SK-N-SH treated with all-trans-retinoic acid at 6 μM for 48 hours (cell line): ENCODE measurements around the gene EEF1G.

Experiments
- ATAC-seq: fragments of 200-7000 bp; cut with Tn5 transposase; 3 replicates; pipeline ENCODE4 v1.9.1; 2020; ENCODE audit warnings: mild to moderate bottlenecking, moderate library complexity
- ARNTL ChIP-seq: fragments of 450-650 bp; formaldehyde crosslinking; IDR thresholded peaks from 2 replicates; pipeline ENCODE4 v1.5.0; 2020; ENCODE audit warnings: low read depth, mild to moderate bottlenecking, moderate library complexity, borderline replicate concordance
- BACH2 ChIP-seq: fragments of 250-450 bp; sonication (Bioruptor Pico); IDR thresholded peaks from 2 replicates; pipeline ENCODE4 v1.9.0; 2021; ENCODE audit warnings: mild to moderate bottlenecking, borderline replicate concordance
- CREB5 ChIP-seq: fragments of 250-450 bp; sonication (Bioruptor Pico); IDR thresholded peaks from 2 replicates; pipeline ENCODE4 v1.5.1; 2020; ENCODE audit warnings: low read depth, mild to moderate bottlenecking, moderate library complexity
- CSDC2 ChIP-seq: fragments of 250-450 bp; sonication (Bioruptor Pico); IDR thresholded peaks from 2 replicates; pipeline ENCODE4 v1.5.0; 2020; ENCODE audit warnings: mild to moderate bottlenecking, moderate library complexity
- CSRNP3 ChIP-seq: fragments of 250-450 bp; sonication (Bioruptor Pico); IDR thresholded peaks from 2 replicates; pipeline ENCODE4 v1.5.1; 2021; ENCODE audit warnings: mild to moderate bottlenecking, moderate library complexity
- ISL1 ChIP-seq: fragments of 250-450 bp; sonication (Bioruptor Pico); IDR thresholded peaks from 2 replicates; pipeline ENCODE4 v2.1.2; 2022; ENCODE audit warnings: mild to moderate bottlenecking, moderate library complexity
- RARB ChIP-seq: fragments of 250-450 bp; sonication (Bioruptor Pico); IDR thresholded peaks from 2 replicates; pipeline ENCODE4 v1.8.0; 2021; ENCODE audit warnings: mild to moderate bottlenecking, moderate library complexity
- SNAI2 ChIP-seq: fragments of 250-450 bp; sonication (Bioruptor Pico); IDR thresholded peaks from 2 replicates; pipeline ENCODE4 v1.5.0; 2020; ENCODE audit warnings: mild to moderate bottlenecking, moderate library complexity
- TSHZ2 ChIP-seq: fragments of 250-450 bp; sonication (Bioruptor Pico); IDR thresholded peaks from 2 replicates; pipeline ENCODE4 v1.5.0; 2020; ENCODE audit warnings: mild to moderate bottlenecking, moderate library complexity
- ZC3H10 ChIP-seq: fragments of 250-450 bp; sonication (Bioruptor Pico); IDR thresholded peaks from 2 replicates; pipeline ENCODE4 v1.5.1; 2021; ENCODE audit warnings: mild to moderate bottlenecking, moderate library complexity
- ZFP3 ChIP-seq: fragments of 250-450 bp; sonication (Bioruptor Pico); IDR thresholded peaks from 2 replicates; pipeline ENCODE4 v1.5.0; 2020; ENCODE audit warnings: mild to moderate bottlenecking, moderate library complexity
- ZFP30 ChIP-seq: fragments of 450-650 bp; formaldehyde crosslinking; IDR thresholded peaks from 2 replicates; pipeline ENCODE4 v1.5.0; 2022; ENCODE audit warnings: mild to moderate bottlenecking, moderate library complexity
- ZNF565 ChIP-seq: fragments of 450-650 bp; formaldehyde crosslinking; conservative IDR thresholded peaks from 2 replicates; pipeline ENCODE4 v1.5.0; 2020; ENCODE audit warnings: low read depth, mild to moderate bottlenecking, moderate library complexity
- ZNF8 ChIP-seq: fragments of 450-650 bp; formaldehyde crosslinking; IDR thresholded peaks from 2 replicates; pipeline ENCODE4 v1.5.0; 2020; ENCODE audit warnings: mild to moderate bottlenecking, moderate library complexity
- TF ChIP-seq, protein P1 (sequence below): fragments of 250-450 bp; sonication (Bioruptor Pico); IDR thresholded peaks from 2 replicates; pipeline ENCODE4 v1.8.0; 2021; ENCODE audit warnings: low read depth, mild to moderate bottlenecking, moderate library complexity, borderline replicate concordance
- TF ChIP-seq, protein P2 (sequence below): fragments of 250-450 bp; sonication (Bioruptor Pico); IDR thresholded peaks from 2 replicates; pipeline ENCODE4 v1.8.0; 2020; ENCODE audit warnings: mild to moderate bottlenecking, moderate library complexity, borderline replicate concordance

Gene EEF1G

DNA sequence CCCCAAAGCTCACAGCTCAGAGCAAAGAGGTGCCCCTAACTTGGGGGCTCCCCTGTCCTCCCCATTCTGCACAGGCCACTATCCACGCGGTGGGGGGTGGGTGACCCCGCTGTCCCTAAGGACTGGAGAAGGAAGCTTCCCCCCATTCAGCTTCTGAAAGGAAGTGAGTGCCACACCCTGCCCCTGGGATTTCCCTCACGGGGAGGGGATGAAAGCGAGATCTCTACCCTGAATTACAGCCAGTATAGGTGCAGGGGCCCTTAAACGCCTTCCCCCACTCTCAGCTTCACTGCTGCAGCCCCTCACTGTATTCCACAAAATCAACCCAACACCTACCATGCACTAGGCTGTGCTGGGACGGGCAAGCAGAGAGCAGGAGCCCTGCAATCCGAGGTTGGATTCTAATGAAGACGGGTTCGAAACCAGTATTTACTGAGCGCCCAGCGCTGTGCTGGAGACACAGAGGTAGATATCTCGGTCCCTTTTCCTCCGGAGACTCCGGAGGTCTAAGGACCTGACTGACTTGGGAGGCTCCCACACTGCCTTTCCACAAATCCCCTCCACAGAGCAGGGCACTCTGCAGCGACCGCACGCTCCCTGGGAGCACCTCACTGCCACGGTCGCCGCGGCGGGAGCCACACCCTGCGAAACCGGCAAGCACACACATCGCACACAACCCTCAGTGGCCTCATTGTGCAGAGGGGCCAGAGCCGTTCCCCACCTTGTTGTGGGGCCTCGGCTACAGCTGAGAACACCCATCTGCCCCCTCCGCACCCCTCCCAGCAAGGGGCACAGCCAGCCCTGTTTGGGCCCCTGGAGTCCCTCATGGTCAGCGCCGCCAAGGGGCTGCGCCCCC is 28.9 kb downstream of the EEF1G start:
- TF ChIP-seq ZC3H10 (CRISPR knock-in tag) = no peak
- TF ChIP-seq CSDC2 (CRISPR knock-in tag) = no peak
- no peak for TF ChIP-seq ZNF8 (CRISPR knock-in tag)
- TF ChIP-seq ISL1 (CRISPR knock-in tag) = no peak
- TF ChIP-seq CSRNP3 = no peak
- TF ChIP-seq RARB = no peak
- no peak for TF ChIP-seq ZFP30 (CRISPR knock-in tag)
- TF ChIP-seq, protein P1, sequence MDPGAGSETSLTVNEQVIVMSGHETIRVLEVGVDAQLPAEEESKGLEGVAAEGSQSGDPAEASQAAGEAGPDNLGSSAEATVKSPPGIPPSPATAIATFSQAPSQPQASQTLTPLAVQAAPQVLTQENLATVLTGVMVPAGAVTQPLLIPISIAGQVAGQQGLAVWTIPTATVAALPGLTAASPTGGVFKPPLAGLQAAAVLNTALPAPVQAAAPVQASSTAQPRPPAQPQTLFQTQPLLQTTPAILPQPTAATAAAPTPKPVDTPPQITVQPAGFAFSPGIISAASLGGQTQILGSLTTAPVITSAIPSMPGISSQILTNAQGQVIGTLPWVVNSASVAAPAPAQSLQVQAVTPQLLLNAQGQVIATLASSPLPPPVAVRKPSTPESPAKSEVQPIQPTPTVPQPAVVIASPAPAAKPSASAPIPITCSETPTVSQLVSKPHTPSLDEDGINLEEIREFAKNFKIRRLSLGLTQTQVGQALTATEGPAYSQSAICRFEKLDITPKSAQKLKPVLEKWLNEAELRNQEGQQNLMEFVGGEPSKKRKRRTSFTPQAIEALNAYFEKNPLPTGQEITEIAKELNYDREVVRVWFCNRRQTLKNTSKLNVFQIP (CRISPR knock-in tag) = no peak
- no peak for TF ChIP-seq CREB5 (CRISPR knock-in tag)
- no peak for TF ChIP-seq TSHZ2
- no peak for TF ChIP-seq SNAI2 (CRISPR knock-in tag)
- TF ChIP-seq ARNTL = no peak
- TF ChIP-seq ZNF565 (CRISPR knock-in tag) = no peak
- TF ChIP-seq, protein P2, sequence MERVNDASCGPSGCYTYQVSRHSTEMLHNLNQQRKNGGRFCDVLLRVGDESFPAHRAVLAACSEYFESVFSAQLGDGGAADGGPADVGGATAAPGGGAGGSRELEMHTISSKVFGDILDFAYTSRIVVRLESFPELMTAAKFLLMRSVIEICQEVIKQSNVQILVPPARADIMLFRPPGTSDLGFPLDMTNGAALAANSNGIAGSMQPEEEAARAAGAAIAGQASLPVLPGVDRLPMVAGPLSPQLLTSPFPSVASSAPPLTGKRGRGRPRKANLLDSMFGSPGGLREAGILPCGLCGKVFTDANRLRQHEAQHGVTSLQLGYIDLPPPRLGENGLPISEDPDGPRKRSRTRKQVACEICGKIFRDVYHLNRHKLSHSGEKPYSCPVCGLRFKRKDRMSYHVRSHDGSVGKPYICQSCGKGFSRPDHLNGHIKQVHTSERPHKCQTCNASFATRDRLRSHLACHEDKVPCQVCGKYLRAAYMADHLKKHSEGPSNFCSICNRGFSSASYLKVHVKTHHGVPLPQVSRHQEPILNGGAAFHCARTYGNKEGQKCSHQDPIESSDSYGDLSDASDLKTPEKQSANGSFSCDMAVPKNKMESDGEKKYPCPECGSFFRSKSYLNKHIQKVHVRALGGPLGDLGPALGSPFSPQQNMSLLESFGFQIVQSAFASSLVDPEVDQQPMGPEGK (CRISPR knock-in tag) = no peak
- peak; percentile 0; the same call in 2 of the 3 replicates for ATAC-seq

GRCh38 chr11:62543680-62544444 is 29.8 kb downstream of the EEF1G start:
- no peak for ATAC-seq
- TF ChIP-seq BACH2 (CRISPR knock-in tag) = no peak
- no peak for TF ChIP-seq CSRNP3
- no peak for TF ChIP-seq ZFP30 (CRISPR knock-in tag)
- no peak for TF ChIP-seq ZFP3
